Activated gamma-delta T cell (primary cell): ENCODE measurements around the gene PDGFA.

Experiments
- DNase-seq: peaks from one replicate; lab custom pipeline; 2025; lab: John Stamatoyannopoulos, UW

Gene PDGFA

DNA sequence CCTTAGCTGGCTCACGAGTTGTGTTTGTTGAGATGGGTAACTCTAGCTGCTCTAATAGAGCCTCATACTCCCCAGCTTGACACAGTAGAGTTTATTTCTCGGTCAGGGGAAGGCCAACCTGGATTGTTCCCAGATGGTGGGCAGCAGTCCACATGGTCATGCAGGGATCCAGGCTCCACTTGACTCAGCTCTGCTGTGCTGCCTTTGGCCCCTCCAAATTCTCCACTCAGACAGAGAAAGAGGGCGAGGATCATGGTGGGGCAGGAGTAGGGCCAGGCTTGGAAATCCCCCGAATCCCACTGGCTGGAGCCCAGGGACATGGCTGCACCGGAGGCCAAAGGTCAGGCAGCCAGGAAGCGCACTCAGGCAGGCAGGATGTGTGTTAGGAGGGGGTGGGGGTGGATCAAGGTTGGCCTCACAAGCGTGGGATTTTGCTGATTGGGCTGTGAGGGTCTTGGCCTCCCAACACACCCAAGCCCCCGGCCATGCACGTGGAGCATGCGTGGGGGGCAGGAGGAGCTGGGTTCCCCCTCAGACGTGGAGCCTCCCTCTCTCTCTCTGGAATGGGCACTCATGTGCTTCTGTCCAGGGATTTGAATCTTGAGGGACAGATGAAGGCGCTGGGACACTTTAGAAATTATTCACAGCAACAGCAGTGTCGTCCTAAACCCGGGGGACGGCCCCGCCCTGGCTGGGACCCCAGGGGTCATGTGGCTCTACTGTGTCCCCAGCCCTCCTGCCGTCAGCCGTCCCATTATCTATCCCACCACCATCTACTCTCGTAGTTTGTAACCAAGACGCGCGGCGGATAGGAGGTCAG lies 44.8 kb downstream of the PDGFA start:
- DNase-seq = no peak

DNA sequence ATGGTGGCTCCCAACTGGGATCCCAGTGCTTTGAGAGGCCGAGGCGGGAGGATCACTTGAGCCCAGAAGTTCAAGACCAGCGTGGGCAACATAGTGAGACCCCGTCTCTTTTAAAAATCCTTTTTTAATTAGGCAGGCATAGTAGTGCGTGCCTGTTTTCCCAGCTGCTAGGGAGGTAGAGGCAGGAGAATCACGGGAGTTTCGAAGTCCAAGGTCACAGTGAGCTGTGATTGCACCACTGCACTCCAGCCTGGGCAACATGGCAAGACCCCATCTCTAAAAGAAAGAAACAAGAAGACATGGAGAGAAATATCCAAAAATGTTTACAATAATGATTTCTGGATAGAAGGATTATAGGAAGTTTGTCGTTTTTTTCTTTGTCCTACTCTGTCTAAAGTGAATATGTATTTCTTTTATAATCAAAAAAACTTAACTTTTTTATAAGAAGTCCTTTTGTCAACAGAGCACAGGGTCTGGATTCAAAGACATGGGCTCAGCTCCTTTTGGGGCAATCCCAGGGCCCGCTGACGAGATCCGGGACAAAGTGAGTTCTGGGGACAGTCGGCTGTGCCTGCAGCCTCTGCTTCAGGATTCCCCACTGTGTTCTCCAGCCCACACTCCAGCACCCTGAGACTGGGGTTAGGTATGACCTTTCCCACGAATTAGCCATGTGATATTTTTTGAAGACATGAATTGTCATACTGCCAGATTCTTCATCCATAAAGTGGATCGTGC lies 45.6 kb downstream of the PDGFA start:
- no peak for DNase-seq

DNA sequence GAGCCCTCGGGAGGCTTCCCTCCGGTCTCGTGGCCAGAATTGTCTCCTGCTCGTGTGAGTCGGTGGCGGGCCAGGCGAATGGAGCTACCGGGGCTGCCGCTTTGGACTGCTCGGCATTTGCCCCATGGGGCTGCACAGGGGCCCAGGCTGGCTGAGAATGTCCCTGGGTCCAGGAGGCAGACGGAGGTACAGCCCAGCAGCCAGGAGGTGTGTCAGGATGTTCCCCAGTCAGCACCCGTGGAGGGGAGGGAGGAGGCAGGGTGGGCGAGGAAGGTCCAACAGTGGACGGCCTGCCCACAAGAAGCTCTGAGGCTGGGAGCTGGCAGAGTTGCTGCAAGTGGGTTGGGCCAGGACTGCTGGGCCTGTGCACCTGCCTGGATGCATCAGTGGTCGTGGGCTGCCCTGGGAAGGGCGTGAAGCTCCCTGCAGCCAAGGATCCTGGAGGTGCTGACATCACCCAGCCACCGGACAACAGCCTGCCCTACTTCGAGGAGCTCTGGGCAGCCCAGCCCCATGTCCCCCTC lies 46.4 kb downstream of the PDGFA start:
- DNase-seq = no peak

DNA sequence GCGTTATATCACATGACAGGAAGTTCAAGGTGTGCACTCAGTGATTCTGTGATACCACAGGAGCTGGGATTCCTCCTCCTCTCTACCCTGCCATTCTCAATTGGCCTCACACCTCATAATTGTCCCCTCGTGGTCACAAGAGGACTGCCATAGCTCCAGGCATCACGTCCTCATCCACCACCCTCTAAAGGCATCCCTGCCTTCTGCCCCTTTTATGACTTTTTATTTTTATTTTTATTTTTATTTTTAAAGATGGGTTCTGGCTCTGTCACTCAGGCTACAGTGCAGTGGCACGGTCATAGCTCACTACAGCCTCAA lies 47.0 kb downstream of the PDGFA start:
- DNase-seq = no peak

DNA sequence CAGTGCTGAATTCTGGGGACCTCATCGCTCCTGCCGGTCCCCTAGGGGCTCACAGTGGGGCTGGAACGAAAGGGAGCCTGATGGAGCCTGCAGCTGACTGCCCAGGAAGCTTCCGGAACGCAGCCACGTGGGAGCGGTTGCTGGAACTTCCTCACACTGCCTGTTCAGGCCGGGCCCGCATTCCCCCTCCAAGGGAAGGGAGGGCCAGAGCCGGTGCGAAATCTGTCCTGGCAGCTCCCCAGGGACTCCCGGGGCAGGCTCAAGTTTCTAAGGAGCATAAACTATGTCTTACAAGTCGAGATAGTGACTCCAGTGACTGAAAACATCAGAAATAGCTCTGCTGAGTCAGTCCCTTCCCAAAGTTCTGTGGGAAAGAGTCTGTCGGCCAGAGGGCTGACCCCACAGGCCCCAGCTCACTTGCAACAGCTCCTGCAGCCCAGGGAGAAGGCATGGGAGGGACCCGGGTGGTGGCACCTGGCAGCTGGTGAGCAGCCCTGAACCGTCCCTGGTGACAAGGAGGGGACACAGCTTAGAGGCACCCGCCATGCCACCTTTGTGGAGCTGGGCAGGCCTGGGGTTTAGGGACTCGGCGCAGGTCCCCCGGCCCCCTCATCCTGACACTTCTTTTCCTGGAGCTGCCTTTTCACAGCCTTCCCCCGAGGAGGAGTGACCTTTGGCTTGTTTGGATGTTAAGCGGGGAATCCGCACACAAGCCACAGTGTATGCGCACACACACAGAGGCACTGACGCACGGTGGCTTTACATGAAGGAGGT lies 47.6 kb downstream of the PDGFA start:
- no peak for DNase-seq

DNA sequence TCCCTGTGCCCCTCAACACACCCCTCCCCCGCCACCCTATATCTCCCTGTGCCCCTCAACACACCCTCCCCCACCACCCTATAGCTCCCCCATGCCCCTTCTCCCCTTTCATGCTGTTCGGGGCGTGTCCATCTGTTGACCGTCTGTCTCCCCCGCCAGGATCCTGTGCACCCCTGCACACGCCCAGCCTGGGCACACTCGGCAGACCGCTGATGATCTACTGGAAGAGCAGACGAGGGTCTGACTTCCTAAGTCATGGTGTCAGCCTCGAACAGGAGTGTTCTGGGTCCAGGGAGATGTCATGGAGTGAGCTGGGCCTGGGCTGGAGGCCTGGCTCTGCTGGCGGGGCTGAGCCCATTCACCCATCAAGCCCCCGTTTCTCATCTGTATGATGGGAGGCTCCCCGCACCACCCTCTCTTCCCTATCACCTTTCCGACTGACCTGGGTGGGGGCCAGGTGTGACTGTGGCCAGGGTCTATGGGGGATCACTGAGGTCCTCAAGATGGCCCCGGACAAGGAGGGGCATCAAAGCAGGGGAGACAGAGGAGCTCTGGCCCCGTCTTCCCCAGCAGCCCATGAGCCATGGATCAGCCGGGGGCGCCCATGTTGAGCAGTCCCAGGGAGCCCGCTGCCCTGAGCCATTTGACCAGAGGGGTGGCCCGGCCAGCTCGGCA lies 48.3 kb downstream of the PDGFA start:
- no peak for DNase-seq

DNA sequence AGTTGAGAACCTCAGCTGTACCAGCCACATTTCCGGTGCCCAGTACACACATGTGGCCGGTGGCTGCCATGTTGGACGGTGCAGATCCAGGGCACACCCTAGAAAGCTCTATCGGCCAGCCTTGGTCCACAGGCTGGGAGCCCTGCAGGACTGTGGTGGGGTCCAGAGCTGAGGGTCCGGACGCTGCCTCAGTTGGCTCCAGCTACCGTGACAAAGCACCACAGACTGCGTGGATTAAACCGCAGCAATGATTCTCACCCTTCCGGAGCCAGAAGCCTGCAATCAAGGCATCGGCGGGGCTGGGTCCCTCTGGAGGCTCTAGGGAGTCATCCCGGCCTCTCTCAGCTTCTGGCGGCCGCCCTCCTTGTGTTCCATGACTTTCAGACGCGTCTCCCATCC lies 50.1 kb downstream of the PDGFA start:
- DNase-seq = no peak

DNA sequence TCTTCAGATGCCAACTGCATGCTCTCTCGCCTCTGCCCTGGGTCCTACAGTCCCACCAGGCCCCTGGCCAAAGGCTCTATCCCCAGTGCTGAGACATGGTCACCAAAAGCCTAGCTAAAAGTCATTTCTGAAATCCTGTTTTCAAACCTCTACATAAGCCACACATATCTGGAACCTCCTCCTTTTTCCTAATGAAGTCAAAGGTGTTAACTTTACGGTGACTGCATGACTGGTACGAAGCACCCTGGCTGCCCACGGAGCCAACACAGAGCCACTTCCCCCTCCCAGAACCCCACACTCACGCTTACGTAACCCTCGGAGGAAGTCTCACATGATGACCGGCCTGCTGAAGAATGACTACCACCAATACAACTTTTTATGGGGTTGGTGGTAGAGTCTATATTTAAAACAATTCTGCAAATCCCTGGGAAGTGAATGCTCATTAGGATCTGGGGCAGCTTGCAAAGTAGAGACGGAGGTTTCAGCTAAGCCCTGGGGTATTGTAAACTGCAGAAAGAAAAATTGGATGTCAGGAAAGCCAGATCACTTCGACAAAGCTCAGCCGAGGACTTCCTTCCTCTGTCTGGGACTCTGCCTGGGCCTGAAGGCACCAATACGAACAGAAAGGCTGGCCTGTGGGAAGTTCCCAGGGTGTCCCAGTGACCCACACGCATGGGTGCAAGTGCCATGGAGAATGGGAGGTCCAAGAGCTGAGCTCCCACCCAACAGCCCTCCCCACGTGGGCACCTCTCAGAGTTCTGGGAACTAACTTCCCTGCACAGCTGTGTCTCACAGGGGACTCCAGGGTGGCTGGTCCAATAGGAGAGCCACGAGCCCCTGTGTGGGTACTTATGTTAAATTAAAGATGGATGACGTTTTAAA lies 50.7 kb downstream of the PDGFA start:
- no peak for DNase-seq

DNA sequence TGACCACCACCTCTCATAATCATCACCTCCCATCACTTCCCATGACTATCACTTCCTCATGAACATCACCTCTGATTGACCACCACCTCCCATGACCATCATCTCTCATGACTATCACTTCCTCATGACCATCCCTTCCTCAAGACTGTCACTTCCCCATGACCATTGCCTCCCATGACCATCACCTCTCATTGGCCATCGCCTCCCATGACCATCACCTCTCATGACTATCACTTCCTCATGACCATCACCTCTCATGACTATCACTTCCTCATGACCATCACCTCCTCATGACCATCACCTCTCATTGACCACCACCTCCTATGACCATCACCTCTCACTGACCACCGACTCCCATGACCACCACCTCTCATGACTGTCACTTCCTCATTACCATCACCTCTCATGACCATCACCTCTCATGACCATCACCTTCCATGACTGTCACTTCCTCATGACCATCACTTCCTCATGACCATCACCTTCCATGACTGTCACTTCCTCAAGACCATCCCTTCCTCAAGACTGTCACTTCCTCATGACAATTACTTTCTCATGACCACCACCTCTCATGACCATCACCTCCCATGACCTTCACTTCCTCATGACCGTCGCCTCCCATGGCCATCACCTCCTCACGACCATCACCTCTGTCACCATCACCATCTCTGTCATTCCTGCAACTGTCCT lies 51.6 kb downstream of the PDGFA start:
- no peak for DNase-seq

DNA sequence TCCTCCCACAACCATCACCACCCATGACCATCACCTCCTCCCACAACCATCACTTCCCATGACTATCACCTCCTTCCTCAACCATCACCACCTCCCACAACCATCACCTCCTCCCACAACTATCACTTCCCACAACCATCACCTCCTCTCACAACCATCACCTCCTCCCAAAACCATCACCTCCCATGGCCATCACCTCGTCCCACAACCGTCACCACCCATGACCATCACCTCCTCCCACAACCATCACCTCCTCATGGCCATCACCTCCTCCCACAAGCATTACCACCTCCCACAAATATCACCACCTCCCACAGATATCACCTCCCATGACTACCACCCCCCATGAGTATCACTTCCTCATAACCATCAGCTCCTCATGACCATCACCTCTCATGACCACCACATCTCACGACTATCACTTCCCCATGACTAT lies 52.2 kb downstream of the PDGFA start:
- no peak for DNase-seq

DNA sequence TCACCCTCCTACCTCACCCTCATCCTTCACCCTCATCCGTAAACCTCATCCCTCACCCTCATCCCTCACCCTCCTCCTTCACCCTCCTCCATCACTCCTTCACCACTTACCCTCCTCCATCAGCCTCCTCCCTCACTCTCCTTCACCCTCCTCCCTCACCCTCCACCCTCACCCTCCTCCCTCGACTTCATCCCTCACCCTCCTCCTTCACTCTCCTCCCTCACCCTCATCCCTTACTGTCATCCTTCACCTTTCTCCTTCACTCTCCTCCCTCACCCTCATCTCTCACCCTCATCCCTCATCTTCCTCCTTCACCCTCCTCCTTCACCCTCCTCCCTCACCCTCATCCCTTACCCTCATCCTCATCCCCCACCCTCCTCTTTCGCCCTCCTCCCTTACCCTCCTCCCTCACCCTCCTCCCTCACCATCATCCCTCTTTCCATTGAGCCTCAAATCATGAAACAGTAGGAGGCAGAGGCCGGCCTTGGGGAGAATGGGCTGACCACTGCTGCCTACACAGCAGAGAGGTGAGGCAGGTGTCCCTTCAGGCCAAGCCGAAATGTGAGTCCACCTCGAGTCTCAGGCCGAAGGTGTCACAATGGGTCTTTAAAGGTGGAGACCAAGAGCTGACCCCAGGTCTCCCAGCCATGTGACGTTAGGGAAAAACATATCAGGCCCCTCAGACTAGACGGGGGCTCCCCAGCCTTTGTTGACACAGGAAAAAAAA lies 53.0 kb downstream of the PDGFA start:
- DNase-seq = no peak

DNA sequence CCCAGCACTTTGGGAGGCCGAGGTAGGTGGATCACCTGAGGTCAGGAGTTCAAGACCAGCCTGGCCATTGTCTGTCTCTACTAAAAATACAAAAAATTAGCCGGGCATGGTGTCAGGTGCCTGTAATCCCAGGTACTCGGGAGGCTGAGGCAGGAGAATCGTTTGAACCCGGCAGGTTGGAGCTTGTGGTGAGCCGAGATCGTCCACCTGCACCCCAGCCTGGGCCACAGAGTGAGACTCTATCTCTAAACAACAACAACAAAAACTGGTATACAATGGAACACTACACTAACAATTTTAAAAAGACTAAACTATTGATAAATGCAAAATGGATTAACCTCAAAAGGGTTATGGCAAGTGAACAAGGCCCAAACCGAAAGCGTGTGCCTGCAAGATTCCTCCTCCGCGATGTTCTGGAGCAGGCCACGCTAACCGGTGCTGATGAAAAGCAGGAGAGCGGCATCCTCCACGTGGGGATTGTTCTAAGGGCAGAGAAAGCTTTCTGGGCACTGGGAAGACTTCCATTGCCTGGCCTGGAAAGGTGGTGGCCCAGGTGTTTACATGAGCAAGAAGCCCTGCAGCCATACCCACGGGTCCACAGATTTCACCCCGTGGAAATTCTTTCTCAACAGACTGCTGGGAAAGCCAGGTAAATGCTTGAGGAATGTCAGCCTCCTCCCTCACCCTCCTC lies 53.8 kb downstream of the PDGFA start:
- DNase-seq = no peak

DNA sequence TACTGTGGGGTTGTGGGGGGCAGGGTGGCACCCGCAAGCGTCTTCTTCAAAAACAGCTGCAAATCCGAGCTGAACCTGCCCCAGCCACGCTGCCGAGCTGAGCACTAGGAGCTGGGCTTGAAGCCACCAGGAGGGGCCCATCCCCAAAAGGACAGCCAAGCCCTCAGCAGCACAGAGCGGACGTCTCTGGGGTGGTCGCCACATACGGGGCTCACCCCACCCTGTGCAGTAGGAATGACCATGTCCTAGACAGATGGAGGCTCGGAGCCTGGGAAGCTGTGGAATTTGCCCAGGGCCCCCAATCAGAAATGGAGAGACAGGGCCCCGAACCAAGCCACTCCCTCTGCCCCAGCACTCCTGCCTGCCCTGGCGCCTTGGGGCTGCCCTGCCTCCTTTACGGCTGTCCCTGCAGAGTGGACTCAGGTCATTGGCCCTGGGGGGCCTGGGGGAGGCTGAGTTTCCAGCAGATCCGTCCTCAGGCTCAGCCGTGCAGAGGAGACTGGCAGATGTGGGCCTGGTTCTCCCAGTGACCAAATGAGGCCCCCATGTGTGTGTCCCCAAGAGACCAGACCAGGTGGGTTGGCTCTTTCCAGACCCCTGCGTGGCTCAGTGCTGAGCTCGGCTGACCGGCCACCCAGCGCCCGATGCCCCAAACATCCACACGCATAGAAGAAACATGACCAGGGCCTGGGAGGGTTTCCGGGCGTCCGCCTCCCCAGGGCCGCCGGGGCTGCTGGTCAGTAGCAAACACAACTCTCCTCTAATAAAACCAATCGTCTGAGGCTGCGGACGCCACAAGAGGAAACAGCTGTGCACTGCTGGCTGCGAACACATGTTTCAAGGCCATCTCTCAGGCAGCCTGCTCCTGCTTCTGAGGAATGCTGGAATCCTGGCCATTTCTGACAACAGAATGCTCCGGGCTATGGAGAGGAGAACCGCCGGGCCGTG lies 54.9 kb downstream of the PDGFA start:
- DNase-seq = no peak

DNA sequence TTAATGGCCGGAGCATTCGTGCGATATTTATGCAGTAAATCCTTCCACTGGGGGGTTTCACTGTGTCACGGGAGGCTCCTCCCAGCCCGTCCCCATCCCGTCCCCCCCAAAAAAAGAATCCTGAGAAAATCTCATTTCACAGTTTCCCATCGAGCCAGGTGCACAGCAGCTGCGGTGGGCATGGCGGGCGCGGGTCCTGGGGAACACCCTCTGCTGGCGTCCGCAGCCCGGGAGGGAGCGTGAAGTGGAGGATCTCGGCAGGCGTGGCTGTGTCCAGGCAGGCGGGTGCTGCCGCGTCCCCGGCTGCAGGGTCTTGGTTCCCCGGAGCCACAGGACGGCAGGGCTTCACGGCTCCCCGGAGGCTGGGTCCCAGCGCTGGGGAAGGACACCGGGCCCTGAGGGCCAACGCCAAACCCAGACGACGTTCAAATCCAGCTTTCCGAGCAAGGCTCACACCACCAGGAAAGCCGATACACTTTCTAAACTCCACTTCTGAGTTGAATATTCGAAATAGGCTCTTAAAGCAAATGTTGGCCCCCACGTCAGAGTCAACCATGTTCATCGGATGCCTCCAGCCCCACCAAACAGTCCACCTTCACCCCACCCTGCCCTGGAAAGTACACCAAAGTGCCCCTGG lies 55.7 kb downstream of the PDGFA start:
- DNase-seq = no peak

DNA sequence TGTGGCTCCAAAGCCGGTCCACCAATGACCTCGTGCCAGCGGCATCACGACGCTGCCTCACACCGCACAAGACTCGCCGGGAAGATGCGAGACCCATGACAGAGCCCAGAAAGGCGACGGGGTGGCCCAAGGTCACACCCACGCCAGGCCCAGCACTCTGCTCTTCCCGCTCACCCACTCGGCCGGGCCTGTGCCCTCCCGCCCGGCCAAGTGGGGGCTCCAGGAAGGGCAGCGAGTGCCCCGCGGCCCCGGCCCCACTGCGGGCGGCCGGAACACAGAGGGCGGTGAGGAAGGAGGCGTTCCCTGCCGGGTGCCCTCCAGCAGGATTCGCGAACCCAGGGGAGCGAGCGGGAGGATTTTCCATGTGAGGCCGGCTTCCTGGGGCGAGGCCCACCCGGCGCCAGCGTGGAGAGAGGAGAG lies 56.3 kb downstream of the PDGFA start:
- DNase-seq = no peak

DNA sequence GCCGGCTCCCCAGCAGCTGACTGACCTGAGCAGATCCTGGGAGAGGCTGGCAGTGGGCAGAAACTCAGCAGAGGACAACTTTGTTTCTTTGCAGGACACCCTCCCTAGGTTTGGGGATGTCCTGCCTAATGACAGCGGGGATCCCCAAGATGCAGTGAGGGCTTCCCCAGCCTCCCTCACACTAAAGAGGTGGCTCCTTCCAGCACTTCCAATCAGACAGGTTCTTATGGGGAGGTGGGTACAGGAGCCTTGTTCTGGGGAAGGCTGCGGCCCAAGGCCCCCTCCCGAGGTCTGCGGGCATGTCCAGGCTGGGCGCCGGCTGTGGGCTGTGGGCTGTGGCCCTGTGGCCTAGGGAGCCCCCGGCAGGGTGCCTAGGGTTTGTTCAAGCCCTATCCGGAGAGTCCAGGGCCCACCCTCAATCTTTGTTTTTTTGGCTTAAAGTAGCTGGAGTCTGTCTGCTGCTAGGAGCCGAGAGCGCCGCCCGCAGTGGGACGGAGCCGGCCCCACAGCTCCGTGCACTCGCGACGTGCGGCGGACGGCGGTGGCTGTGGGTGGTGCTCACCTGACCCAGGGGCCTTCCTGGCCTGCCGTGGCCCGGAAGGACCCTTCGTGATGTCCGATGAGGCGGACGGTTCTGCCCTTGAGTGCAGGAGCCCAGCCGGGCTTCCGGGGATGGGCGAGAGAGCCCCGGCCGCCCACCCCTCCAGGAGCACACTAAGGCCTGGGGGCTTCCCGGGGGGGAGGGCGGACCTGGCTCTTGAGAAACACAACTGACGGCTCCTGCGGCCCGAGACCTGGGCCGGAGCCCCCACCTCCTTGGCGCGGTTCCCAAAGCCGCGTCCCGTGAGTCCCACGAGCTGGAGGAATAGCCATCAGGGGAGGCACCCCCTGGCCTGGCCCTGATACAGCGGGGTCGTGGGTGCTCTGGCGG lies 57.2 kb downstream of the PDGFA start:
- no peak for DNase-seq
